Mesothelial cell of epicardium (in vitro differentiated cells): ENCODE measurements around the gene AKAP13. TPM values are rescaled to one million over a fixed set of nuclear protein-coding genes. Genes with fewer than 3 reads are reported as not detected.

ENCODE experiments used
- DNase-seq, 2 experiments: peaks; one replicate each; pipeline ENCODE4 v3.0.0; 2021; ENCODE audit warnings: low spot score in 2 of 2; ENCODE audit not compliant: unreplicated experiment in 2 of 2
- H3K27ac Mint-ChIP-seq: 2 replicates; pipeline ENCODE4 v1.8.0; 2021; ENCODE audit warnings: mixed read lengths
- H3K27me3 Mint-ChIP-seq: 2 replicates; pipeline ENCODE4 v1.8.0; 2021; ENCODE audit warnings: low read depth, mixed read lengths
- H3K36me3 Mint-ChIP-seq: 2 replicates; pipeline ENCODE4 v1.8.0; 2021; ENCODE audit warnings: mixed read lengths
- H3K4me1 Mint-ChIP-seq: 2 replicates; pipeline ENCODE4 v1.8.0; 2021; ENCODE audit warnings: mixed read lengths
- H3K4me3 Mint-ChIP-seq: 2 replicates; pipeline ENCODE4 v1.8.0; 2021; ENCODE audit warnings: mild to moderate bottlenecking, moderate library complexity, mixed read lengths
- H3K9me3 Mint-ChIP-seq: 2 replicates; pipeline ENCODE4 v1.8.0; 2021; ENCODE audit warnings: mixed read lengths
- total RNA-seq: library from RNA; stranded (reverse); gene quantifications from 3 replicates; pipeline ENCODE4 v1.2.1, GENCODE V29; 2021
- TF ChIP-seq, protein P1 (sequence below): fragments of 200-600 bp; sonication (generic); IDR thresholded peaks from one replicate; pipeline ENCODE4 v1.5.0; 2021; ENCODE audit warnings: antibody characterized with exemption; ENCODE audit not compliant: unreplicated experiment

Gene AKAP13
- total RNA-seq, 1 donor from 2014 or later: 109 TPM

- no peaks in the 10 kb centered on the region for H3K9me3 Mint-ChIP-seq
- DNase-seq: no peak
- no peak overlapping the region for H3K4me3 Mint-ChIP-seq
- TF ChIP-seq, protein P1, sequence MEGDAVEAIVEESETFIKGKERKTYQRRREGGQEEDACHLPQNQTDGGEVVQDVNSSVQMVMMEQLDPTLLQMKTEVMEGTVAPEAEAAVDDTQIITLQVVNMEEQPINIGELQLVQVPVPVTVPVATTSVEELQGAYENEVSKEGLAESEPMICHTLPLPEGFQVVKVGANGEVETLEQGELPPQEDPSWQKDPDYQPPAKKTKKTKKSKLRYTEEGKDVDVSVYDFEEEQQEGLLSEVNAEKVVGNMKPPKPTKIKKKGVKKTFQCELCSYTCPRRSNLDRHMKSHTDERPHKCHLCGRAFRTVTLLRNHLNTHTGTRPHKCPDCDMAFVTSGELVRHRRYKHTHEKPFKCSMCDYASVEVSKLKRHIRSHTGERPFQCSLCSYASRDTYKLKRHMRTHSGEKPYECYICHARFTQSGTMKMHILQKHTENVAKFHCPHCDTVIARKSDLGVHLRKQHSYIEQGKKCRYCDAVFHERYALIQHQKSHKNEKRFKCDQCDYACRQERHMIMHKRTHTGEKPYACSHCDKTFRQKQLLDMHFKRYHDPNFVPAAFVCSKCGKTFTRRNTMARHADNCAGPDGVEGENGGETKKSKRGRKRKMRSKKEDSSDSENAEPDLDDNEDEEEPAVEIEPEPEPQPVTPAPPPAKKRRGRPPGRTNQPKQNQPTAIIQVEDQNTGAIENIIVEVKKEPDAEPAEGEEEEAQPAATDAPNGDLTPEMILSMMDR: no peak
- H3K36me3 Mint-ChIP-seq: no peaks in the 10 kb centered on the region
- H3K27me3 Mint-ChIP-seq: no peaks in the 10 kb centered on the region
- H3K4me1 Mint-ChIP-seq: peaks cover 2% of the 10 kb centered on the region
- H3K27ac Mint-ChIP-seq: no peak overlapping the region
Measured at GRCh38 chr15:85520650-85521049, 140.2 kb downstream of the AKAP13 start.

GRCh38 chr15:85523530-85523929, 143.1 kb downstream of the AKAP13 start:
- peak overlapping the region; percentile 6 for H3K27ac Mint-ChIP-seq

DNA sequence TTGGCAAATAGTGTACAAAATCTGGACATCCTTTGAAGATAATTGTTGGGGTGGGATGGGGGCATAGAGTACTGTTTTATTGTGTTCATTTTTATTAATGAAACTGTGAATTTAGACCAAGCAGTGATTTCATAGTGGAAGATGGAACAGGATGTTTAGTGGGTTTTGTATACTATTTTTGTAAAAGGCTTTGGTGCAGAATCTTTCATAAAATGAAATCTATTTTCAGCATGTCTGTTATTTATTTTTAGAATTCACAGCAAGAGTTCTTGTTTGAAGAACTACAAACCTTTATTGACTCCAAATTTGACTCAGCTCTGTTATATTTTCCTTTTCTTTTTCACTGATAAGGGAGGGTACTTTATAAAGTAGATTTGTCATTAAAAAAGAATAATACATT, 145.4 kb downstream of the AKAP13 start:
- H3K36me3 Mint-ChIP-seq: peaks cover 2% of the 10 kb centered on the region
- no peak for DNase-seq
- no peaks in the 10 kb centered on the region for H3K27me3 Mint-ChIP-seq
- H3K9me3 Mint-ChIP-seq: no peaks in the 10 kb centered on the region
- TF ChIP-seq, protein P1: no peak
- peaks cover 10% of the 10 kb centered on the region for H3K4me1 Mint-ChIP-seq
- no peak overlapping the region for H3K27ac Mint-ChIP-seq
- no peak overlapping the region for H3K4me3 Mint-ChIP-seq

More at GRCh38 chr15:85523530-85523929, 143.1 kb downstream of the AKAP13 start:
- TF ChIP-seq, protein P1: no peak
- H3K4me1 Mint-ChIP-seq: peaks cover 10% of the 10 kb centered on the region
- no peaks in the 10 kb centered on the region for H3K27me3 Mint-ChIP-seq
- DNase-seq: no peak
- no peak overlapping the region for H3K4me3 Mint-ChIP-seq
- H3K36me3 Mint-ChIP-seq: peaks cover 2% of the 10 kb centered on the region
- H3K9me3 Mint-ChIP-seq: no peaks in the 10 kb centered on the region

- DNase-seq: no peak
- Mint-ChIP-seq H3K27ac (peak overlapping the region; percentile 76), H3K4me3 (no peak overlapping the region), H3K36me3 (peaks cover 2% of the 10 kb centered on the region), H3K4me1 (peaks cover 14% of the 10 kb centered on the region), H3K9me3 (no peaks in the 10 kb centered on the region), H3K27me3 (no peaks in the 10 kb centered on the region)
- TF ChIP-seq, protein P1: no peak
Measured at GRCh38 chr15:85527895-85528294, 147.5 kb downstream of the AKAP13 start.

GRCh38 chr15:85530079-85530478, 149.7 kb downstream of the AKAP13 start:
- H3K27me3 Mint-ChIP-seq: no peaks in the 10 kb centered on the region
- H3K4me3 Mint-ChIP-seq: no peak overlapping the region
- TF ChIP-seq, protein P1: no peak
- no peaks in the 10 kb centered on the region for H3K9me3 Mint-ChIP-seq
- peaks cover 12% of the 10 kb centered on the region for H3K4me1 Mint-ChIP-seq
- no peak overlapping the region for H3K27ac Mint-ChIP-seq
- no peak for DNase-seq
- H3K36me3 Mint-ChIP-seq: peaks cover 16% of the 10 kb centered on the region

DNA sequence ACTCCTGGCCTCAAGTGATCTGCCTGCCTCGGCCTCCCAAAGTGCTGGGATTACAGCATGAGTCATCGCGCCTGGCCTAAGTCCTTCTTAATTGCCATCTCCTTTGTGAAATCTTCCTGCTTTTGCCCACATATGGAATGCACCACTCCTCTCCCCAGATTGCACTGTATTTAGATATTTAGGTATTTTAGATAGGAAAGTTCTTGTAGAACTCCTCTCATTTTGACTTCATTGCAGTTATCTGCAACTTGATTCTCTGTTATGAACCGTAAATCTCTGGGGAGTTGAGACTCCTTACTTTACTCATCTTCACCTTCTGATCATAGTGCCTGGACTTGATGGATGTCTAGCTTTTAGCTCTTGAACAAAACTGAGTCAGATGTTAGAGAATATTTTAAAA, 150.7 kb downstream of the AKAP13 start:
- Mint-ChIP-seq H3K36me3 (peaks cover 21% of the 10 kb centered on the region), H3K27ac (peak overlapping the region; percentile 65), H3K4me1 (peaks cover 14% of the 10 kb centered on the region), H3K27me3 (no peaks in the 10 kb centered on the region), H3K9me3 (no peaks in the 10 kb centered on the region), H3K4me3 (no peak overlapping the region)
- DNase-seq: no peak
- TF ChIP-seq, protein P1: no peak
